Endodermal cell (in vitro differentiated cells): Measurements from ENCODE around the gene LOXL3. TPM values are rescaled to one million over a fixed set of nuclear protein-coding genes. Genes with fewer than 3 reads are reported as not detected.

Experiments used
- DNase-seq: peaks from one replicate; pipeline ENCODE4 v3.0.0-alpha.2; 2017
- H3K27ac ChIP-seq: 2 replicates; pipeline ENCODE4 v1.5.1; 2013; ENCODE audit warnings: mild to moderate bottlenecking, low read depth, low read length, moderate library complexity
- H3K27me3 ChIP-seq: 2 replicates; pipeline ENCODE4 v1.6.1; 2013; ENCODE audit warnings: mild to moderate bottlenecking, low read length, moderate library complexity; ENCODE audit not compliant: insufficient read depth, control insufficient read depth, poor library complexity, severe bottlenecking
- H3K36me3 ChIP-seq: 2 replicates; pipeline ENCODE4 v1.7.0; 2013; ENCODE audit warnings: mild to moderate bottlenecking, low read length, moderate library complexity; ENCODE audit not compliant: control insufficient read depth, insufficient read depth
- H3K4me1 ChIP-seq: one replicate; pipeline ENCODE4 v1.7.0; 2013; ENCODE audit warnings: low read length; ENCODE audit not compliant: control insufficient read depth, insufficient read depth
- H3K4me3 ChIP-seq: 2 replicates; pipeline ENCODE4 v1.5.1; 2013; ENCODE audit warnings: mild to moderate bottlenecking, low read length, moderate library complexity
- H3K9ac ChIP-seq: 2 replicates; pipeline ENCODE4 v1.6.1; 2013; ENCODE audit warnings: mild to moderate bottlenecking, low read length, moderate library complexity; ENCODE audit not compliant: poor library complexity, severe bottlenecking; ENCODE audit errors: extremely low read depth
- H3K9me3 ChIP-seq: 2 replicates; pipeline ENCODE4 v1.6.1; 2013; ENCODE audit warnings: mild to moderate bottlenecking, low read length, moderate library complexity; ENCODE audit not compliant: control insufficient read depth
- H3K27ac Mint-ChIP-seq: 2 replicates; pipeline ENCODE4 v1.8.0; 2020; ENCODE audit warnings: mixed read lengths
- H3K27me3 Mint-ChIP-seq: 2 replicates; pipeline ENCODE4 v1.8.0; 2021; ENCODE audit warnings: mild to moderate bottlenecking, mixed read lengths; ENCODE audit not compliant: insufficient read depth
- H3K36me3 Mint-ChIP-seq: 2 replicates; pipeline ENCODE4 v1.8.0; 2020; ENCODE audit warnings: low read depth, mixed read lengths
- H3K4me1 Mint-ChIP-seq: 2 replicates; pipeline ENCODE4 v1.8.0; 2020; ENCODE audit warnings: mixed read lengths
- H3K4me3 Mint-ChIP-seq: 2 replicates; pipeline ENCODE4 v1.8.0; 2020; ENCODE audit warnings: mild to moderate bottlenecking, moderate library complexity, mixed read lengths
- H3K9me3 Mint-ChIP-seq: 2 replicates; pipeline ENCODE4 v1.8.0; 2020; ENCODE audit warnings: mild to moderate bottlenecking, mixed read lengths
- CTCF ChIP-seq: fragments of 200-600 bp; sonication (generic); conservative IDR thresholded peaks from 2 replicates; pipeline ENCODE4 v1.5.0; 2021; ENCODE audit warnings: antibody characterized with exemption, mild to moderate bottlenecking
- WGBS, 2 experiments: methylation state at CpG; one replicate each; pipeline versions ENCODE4 v1.1.5 to v1.1.7; 2013; ENCODE audit warnings: missing lambda C conversion rate in 2 of 2, mixed read lengths in 1 of 2; ENCODE audit not compliant: insufficient coverage in 1 of 2, insufficient read length in 1 of 2; 5-methylcytosine and 5-hydroxymethylcytosine counted together
- total RNA-seq, 2 donors: library from RNA; stranded (reverse); fragmentation: NEBNext Ultra II Directional in 1 of 2; extraction: Animal tissue kit (Norgen Biotek cat#: 25700) in 1 of 2; gene quantifications; 2 replicates in 1 of 2; 3 replicates in 1 of 2; pipeline ENCODE4 v1.2.1, GENCODE V29; 2021

Gene LOXL3
- total RNA-seq, 2 donors from 2014 or later: 5.4 to 7.6 TPM

DNA sequence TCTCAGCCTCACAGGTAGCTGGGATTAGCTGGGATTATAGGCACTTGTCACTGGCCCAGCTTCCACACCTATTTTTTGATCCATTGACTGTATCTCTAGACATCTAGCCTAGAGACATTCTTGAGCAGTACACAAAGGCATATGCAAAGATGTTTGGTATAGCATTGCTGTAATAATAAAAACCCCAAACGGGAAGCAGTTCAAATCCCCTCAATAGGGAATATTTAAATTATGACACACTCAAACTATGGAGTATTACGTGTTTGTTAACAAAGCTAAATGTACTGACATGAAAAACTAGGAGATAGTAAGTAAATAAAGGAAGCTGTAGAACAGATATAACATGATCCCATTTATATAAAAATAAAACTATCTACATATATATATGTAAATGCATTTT is 28.4 kb upstream of the LOXL3 start:
- Histone ChIP-seq H3K9me3 (no peaks in the 10 kb centered on the region), H3K27me3 (peaks cover 26% of the 10 kb centered on the region), H3K9ac (no peak overlapping the region), H3K27ac (no peak overlapping the region), H3K4me1 (no peaks in the 10 kb centered on the region), H3K36me3 (no peaks in the 10 kb centered on the region), H3K4me3 (no peak overlapping the region)
- H3K27ac Mint-ChIP-seq: no peak overlapping the region
- no peaks in the 10 kb centered on the region for H3K36me3 Mint-ChIP-seq
- no peak for DNase-seq
- TF ChIP-seq CTCF: no peak
- H3K4me1 Mint-ChIP-seq: peaks cover 5% of the 10 kb centered on the region
- H3K4me3 Mint-ChIP-seq: no peak overlapping the region
- H3K9me3 Mint-ChIP-seq: no peaks in the 10 kb centered on the region
- WGBS, 2 experiments: 100% methylated on average over 1 of the region's 2 CpGs; no CpG with 5 or more reads in 1 of the 2 experiments
- H3K27me3 Mint-ChIP-seq: peaks cover 17% of the 10 kb centered on the region

- H3K4me3 ChIP-seq: no peak overlapping the region
- H3K27ac Mint-ChIP-seq: no peak overlapping the region
Measured at GRCh38 chr2:74581463-74581862, 27.7 kb upstream of the LOXL3 start.

DNA sequence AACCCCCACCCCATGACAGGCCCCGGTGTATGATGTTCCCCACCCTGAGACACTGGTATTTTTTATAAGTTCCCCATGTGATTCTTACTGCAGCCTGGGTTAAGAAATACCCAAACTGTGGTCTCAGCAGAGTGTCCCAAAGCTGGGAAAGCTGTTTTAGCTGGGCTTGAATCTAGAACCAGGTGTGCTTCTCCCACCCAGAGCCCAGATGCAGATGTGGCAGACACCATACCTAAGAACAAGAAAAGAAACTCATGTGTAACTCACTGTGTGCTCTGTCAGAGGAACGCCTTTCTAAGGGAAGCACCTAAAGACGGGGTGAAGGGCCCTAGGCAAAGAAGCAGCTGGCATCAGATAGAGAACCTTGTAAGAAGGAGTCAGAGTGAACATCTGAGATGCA is 24.7 kb upstream of the LOXL3 start:
- no peak overlapping the region for H3K4me3 Mint-ChIP-seq
- H3K9me3 Mint-ChIP-seq: no peaks in the 10 kb centered on the region
- H3K4me3 ChIP-seq: no peak overlapping the region
- no peak overlapping the region for H3K9ac ChIP-seq
- H3K27me3 ChIP-seq: peaks cover 45% of the 10 kb centered on the region
- DNase-seq: no peak
- no peak overlapping the region for H3K27ac Mint-ChIP-seq
- H3K27ac ChIP-seq: no peak overlapping the region
- H3K4me1 Mint-ChIP-seq: peaks cover 1% of the 10 kb centered on the region
- H3K9me3 ChIP-seq: no peaks in the 10 kb centered on the region
- H3K4me1 ChIP-seq: no peaks in the 10 kb centered on the region
- WGBS, 2 experiments: 87 to 90% methylated on average over 2 to 3 of the region's 3 CpGs
- no peaks in the 10 kb centered on the region for H3K36me3 ChIP-seq
- no peak for TF ChIP-seq CTCF
- peaks cover 16% of the 10 kb centered on the region for H3K27me3 Mint-ChIP-seq
- H3K36me3 Mint-ChIP-seq: no peaks in the 10 kb centered on the region

More at GRCh38 chr2:74581463-74581862, 27.7 kb upstream of the LOXL3 start:
- Mint-ChIP-seq H3K9me3 (no peaks in the 10 kb centered on the region), H3K36me3 (no peaks in the 10 kb centered on the region), H3K4me3 (no peak overlapping the region), H3K27me3 (peaks cover 21% of the 10 kb centered on the region), H3K4me1 (peaks cover 5% of the 10 kb centered on the region)
- DNase-seq: no peak
- H3K27ac ChIP-seq: no peak overlapping the region
- H3K36me3 ChIP-seq: no peaks in the 10 kb centered on the region
- peaks cover 26% of the 10 kb centered on the region for H3K27me3 ChIP-seq
- TF ChIP-seq CTCF: no peak
- WGBS, 2 experiments: 90 to 100% methylated on average over 2 to 3 of the region's 3 CpGs
- no peaks in the 10 kb centered on the region for H3K4me1 ChIP-seq
- H3K9me3 ChIP-seq: no peaks in the 10 kb centered on the region
- no peak overlapping the region for H3K9ac ChIP-seq
